Measurements from ENCODE around the gene MACROD2. TPM values are rescaled to one million over a fixed set of nuclear protein-coding genes. Genes with fewer than 3 reads are reported as not detected.

The MACROD2 gene
- polyA plus RNA-seq, 1 donor (not counting 4 experiments of a cell fraction or from before 2014, with no cell fraction given), result 0.71 TPM

DNA sequence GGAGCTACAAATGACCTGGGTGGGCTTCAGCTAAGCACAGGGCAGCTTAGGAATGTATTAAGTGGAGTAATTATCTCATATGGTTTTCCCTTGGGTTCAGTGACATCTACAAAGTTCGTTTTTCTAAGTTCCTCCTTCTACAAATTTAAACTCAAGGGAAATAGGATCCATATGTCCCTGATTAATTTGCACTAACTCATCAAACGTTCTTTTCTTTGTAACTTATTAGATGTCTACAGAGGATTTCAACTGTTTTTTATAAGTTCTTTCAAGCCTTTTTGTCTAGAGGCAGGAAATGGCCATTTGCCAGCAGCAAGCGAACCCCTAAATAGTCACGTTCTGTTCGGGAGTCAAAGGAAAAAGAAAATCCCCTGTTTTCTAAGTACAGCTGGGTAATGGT, 1517.6 kb downstream of the MACROD2 start:
- Histone ChIP-seq H3K9me1 (ENCODE audit: control insufficient read depth, extremely low read depth, insufficient read depth, low read length) (no peaks in the 10 kb centered on the region), H3K9ac (ENCODE audit: control insufficient read depth, extremely low read depth, insufficient read depth, low read length) (no peak overlapping the region), H3K9me3 (ENCODE audit: control insufficient read depth, low read depth, low read length) (no peaks in the 10 kb centered on the region), H3K79me2 (ENCODE audit: control insufficient read depth, insufficient read depth, low read length) (no peaks in the 10 kb centered on the region), H3K4me2 (ENCODE audit: control insufficient read depth, extremely low read depth, insufficient read depth, low read depth, low read length) (no peak overlapping the region), H4K20me1 (ENCODE audit: control insufficient read depth, extremely low read depth, insufficient read depth, low read length) (no peaks in the 10 kb centered on the region), H3K36me3 (ENCODE audit: control insufficient read depth in 2 of 2, extremely low read depth in 1 of 2, insufficient read depth in 2 of 2, low read length in 2 of 2) (no peaks in the 10 kb centered on the region), H3K27ac (ENCODE audit: control insufficient read depth, insufficient read depth, low read length) (no peak overlapping the region), H2AFZ (ENCODE audit: control insufficient read depth, low read length) (no peak overlapping the region), H3K27me3 (ENCODE audit: control insufficient read depth, extremely low read depth, insufficient read depth, low read length) (no peaks in the 10 kb centered on the region), H3K4me3 (ENCODE audit: control insufficient read depth in 2 of 3, extremely low read depth in 1 of 3, insufficient read depth in 2 of 3, low read depth in 1 of 3, low read length in 3 of 3) (no peak overlapping the region), H3K4me1 (ENCODE audit: control insufficient read depth, extremely low read depth, insufficient read depth, low read length) (no peaks in the 10 kb centered on the region)
- no peak for FAIRE-seq
- dilution Hi-C loops (cut with MboI; ENCODE audit: extremely low pct_ligation_motif_present, low sequenced_read_pairs), result no loop called here
- TF ChIP-seq, protein P1, sequence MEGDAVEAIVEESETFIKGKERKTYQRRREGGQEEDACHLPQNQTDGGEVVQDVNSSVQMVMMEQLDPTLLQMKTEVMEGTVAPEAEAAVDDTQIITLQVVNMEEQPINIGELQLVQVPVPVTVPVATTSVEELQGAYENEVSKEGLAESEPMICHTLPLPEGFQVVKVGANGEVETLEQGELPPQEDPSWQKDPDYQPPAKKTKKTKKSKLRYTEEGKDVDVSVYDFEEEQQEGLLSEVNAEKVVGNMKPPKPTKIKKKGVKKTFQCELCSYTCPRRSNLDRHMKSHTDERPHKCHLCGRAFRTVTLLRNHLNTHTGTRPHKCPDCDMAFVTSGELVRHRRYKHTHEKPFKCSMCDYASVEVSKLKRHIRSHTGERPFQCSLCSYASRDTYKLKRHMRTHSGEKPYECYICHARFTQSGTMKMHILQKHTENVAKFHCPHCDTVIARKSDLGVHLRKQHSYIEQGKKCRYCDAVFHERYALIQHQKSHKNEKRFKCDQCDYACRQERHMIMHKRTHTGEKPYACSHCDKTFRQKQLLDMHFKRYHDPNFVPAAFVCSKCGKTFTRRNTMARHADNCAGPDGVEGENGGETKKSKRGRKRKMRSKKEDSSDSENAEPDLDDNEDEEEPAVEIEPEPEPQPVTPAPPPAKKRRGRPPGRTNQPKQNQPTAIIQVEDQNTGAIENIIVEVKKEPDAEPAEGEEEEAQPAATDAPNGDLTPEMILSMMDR (optimal IDR thresholded peaks at IDR 0.05 in 1 of 3, IDR thresholded peaks at IDR 0.05 in 1 of 3, conservative IDR thresholded peaks at IDR 0.05 in 1 of 3; ENCODE audit: extremely low read depth in 1 of 3, insufficient read depth in 2 of 3, low read length in 3 of 3), result no peak
- no peak for TF ChIP-seq EZH2 (IDR thresholded peaks at IDR 0.05; ENCODE audit: low read length)
- DNase-seq (ENCODE audit: low read depth, low spot score), result no peak

DNA sequence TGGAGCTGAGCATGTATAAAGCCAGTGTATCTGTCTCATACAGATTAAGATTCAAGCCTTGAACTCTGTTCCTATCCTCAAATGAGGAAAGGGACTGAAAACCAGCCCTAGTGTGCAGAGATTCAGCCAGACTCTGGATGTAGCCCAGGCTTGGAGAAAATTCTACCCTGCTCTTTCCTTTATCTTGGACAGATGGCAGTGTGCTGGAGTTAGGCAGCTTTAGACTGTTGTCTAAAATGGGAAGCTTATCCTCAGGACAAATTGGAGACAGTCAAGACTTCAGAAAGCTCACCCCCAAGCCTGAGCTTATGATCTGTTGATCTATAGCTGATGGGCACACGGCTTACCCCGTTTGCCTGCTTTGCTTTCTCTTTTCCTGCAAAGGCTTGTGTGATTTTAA, 1520.4 kb downstream of the MACROD2 start:
- no peak overlapping the region for H3K4me2 ChIP-seq (ENCODE audit: control insufficient read depth, extremely low read depth, insufficient read depth, low read depth, low read length)
- H3K36me3 ChIP-seq (ENCODE audit: control insufficient read depth in 2 of 2, extremely low read depth in 1 of 2, insufficient read depth in 2 of 2, low read length in 2 of 2), result no peaks in the 10 kb centered on the region
- no peak for FAIRE-seq
- no peak for TF ChIP-seq EZH2 (IDR thresholded peaks at IDR 0.05; ENCODE audit: low read length)
- TF ChIP-seq, protein P1 (optimal IDR thresholded peaks at IDR 0.05 in 1 of 3, IDR thresholded peaks at IDR 0.05 in 1 of 3, conservative IDR thresholded peaks at IDR 0.05 in 1 of 3; ENCODE audit: extremely low read depth in 1 of 3, insufficient read depth in 2 of 3, low read length in 3 of 3), result no peak
- no peak overlapping the region for H3K4me3 ChIP-seq (ENCODE audit: control insufficient read depth in 2 of 3, extremely low read depth in 1 of 3, insufficient read depth in 2 of 3, low read depth in 1 of 3, low read length in 3 of 3)
- no peak overlapping the region for H3K9ac ChIP-seq (ENCODE audit: control insufficient read depth, extremely low read depth, insufficient read depth, low read length)
- no peaks in the 10 kb centered on the region for H4K20me1 ChIP-seq (ENCODE audit: control insufficient read depth, extremely low read depth, insufficient read depth, low read length)
- H3K4me1 ChIP-seq (ENCODE audit: control insufficient read depth, extremely low read depth, insufficient read depth, low read length), result no peaks in the 10 kb centered on the region
- DNase-seq (ENCODE audit: low read depth, low spot score), result no peak
- no peak overlapping the region for H3K27ac ChIP-seq (ENCODE audit: control insufficient read depth, insufficient read depth, low read length)
- no peaks in the 10 kb centered on the region for H3K9me3 ChIP-seq (ENCODE audit: control insufficient read depth, low read depth, low read length)
- no peaks in the 10 kb centered on the region for H3K9me1 ChIP-seq (ENCODE audit: control insufficient read depth, extremely low read depth, insufficient read depth, low read length)
- no peaks in the 10 kb centered on the region for H3K27me3 ChIP-seq (ENCODE audit: control insufficient read depth, extremely low read depth, insufficient read depth, low read length)
- dilution Hi-C loops (cut with MboI; ENCODE audit: extremely low pct_ligation_motif_present, low sequenced_read_pairs), result no loop called here
- H3K79me2 ChIP-seq (ENCODE audit: control insufficient read depth, insufficient read depth, low read length), result no peaks in the 10 kb centered on the region
- H2AFZ ChIP-seq (ENCODE audit: control insufficient read depth, low read length), result no peak overlapping the region
